Endodermal cell (in vitro differentiated cells): ENCODE data around the gene MAPK14. TPM values are rescaled to one million over a fixed set of nuclear protein-coding genes. Genes with fewer than 3 reads are reported as not detected.

ENCODE experiments used
- DNase-seq: peaks from one replicate; pipeline ENCODE4 v3.0.0-alpha.2; 2017
- H3K27ac ChIP-seq: 2 replicates; pipeline ENCODE4 v1.5.1; 2013; ENCODE audit warnings: mild to moderate bottlenecking, low read depth, low read length, moderate library complexity
- H3K27me3 ChIP-seq: 2 replicates; pipeline ENCODE4 v1.6.1; 2013; ENCODE audit warnings: mild to moderate bottlenecking, low read length, moderate library complexity; ENCODE audit not compliant: insufficient read depth, control insufficient read depth, poor library complexity, severe bottlenecking
- H3K36me3 ChIP-seq: 2 replicates; pipeline ENCODE4 v1.7.0; 2013; ENCODE audit warnings: mild to moderate bottlenecking, low read length, moderate library complexity; ENCODE audit not compliant: control insufficient read depth, insufficient read depth
- H3K4me1 ChIP-seq: one replicate; pipeline ENCODE4 v1.7.0; 2013; ENCODE audit warnings: low read length; ENCODE audit not compliant: control insufficient read depth, insufficient read depth
- H3K4me3 ChIP-seq: 2 replicates; pipeline ENCODE4 v1.5.1; 2013; ENCODE audit warnings: mild to moderate bottlenecking, low read length, moderate library complexity
- H3K9ac ChIP-seq: 2 replicates; pipeline ENCODE4 v1.6.1; 2013; ENCODE audit warnings: mild to moderate bottlenecking, low read length, moderate library complexity; ENCODE audit not compliant: poor library complexity, severe bottlenecking; ENCODE audit errors: extremely low read depth
- H3K9me3 ChIP-seq: 2 replicates; pipeline ENCODE4 v1.6.1; 2013; ENCODE audit warnings: mild to moderate bottlenecking, low read length, moderate library complexity; ENCODE audit not compliant: control insufficient read depth
- H3K27ac Mint-ChIP-seq: 2 replicates; pipeline ENCODE4 v1.8.0; 2020; ENCODE audit warnings: mixed read lengths
- H3K27me3 Mint-ChIP-seq: 2 replicates; pipeline ENCODE4 v1.8.0; 2021; ENCODE audit warnings: mild to moderate bottlenecking, mixed read lengths; ENCODE audit not compliant: insufficient read depth
- H3K36me3 Mint-ChIP-seq: 2 replicates; pipeline ENCODE4 v1.8.0; 2020; ENCODE audit warnings: low read depth, mixed read lengths
- H3K4me1 Mint-ChIP-seq: 2 replicates; pipeline ENCODE4 v1.8.0; 2020; ENCODE audit warnings: mixed read lengths
- H3K4me3 Mint-ChIP-seq: 2 replicates; pipeline ENCODE4 v1.8.0; 2020; ENCODE audit warnings: mild to moderate bottlenecking, moderate library complexity, mixed read lengths
- H3K9me3 Mint-ChIP-seq: 2 replicates; pipeline ENCODE4 v1.8.0; 2020; ENCODE audit warnings: mild to moderate bottlenecking, mixed read lengths
- CTCF ChIP-seq: fragments of 200-600 bp; sonication (generic); conservative IDR thresholded peaks from 2 replicates; pipeline ENCODE4 v1.5.0; 2021; ENCODE audit warnings: antibody characterized with exemption, mild to moderate bottlenecking
- WGBS, 2 experiments: methylation state at CpG; one replicate each; pipeline versions ENCODE4 v1.1.5 to v1.1.7; 2013; ENCODE audit warnings: missing lambda C conversion rate in 2 of 2, mixed read lengths in 1 of 2; ENCODE audit not compliant: insufficient coverage in 1 of 2, insufficient read length in 1 of 2; 5-methylcytosine and 5-hydroxymethylcytosine counted together
- total RNA-seq, 2 donors: library from RNA; stranded (reverse); fragmentation: NEBNext Ultra II Directional in 1 of 2; extraction: Animal tissue kit (Norgen Biotek cat#: 25700) in 1 of 2; gene quantifications; 2 replicates in 1 of 2; 3 replicates in 1 of 2; pipeline ENCODE4 v1.2.1, GENCODE V29; 2021

Gene MAPK14
- total RNA-seq, 2 donors from 2014 or later = 36.4 to 40.6 TPM

DNA sequence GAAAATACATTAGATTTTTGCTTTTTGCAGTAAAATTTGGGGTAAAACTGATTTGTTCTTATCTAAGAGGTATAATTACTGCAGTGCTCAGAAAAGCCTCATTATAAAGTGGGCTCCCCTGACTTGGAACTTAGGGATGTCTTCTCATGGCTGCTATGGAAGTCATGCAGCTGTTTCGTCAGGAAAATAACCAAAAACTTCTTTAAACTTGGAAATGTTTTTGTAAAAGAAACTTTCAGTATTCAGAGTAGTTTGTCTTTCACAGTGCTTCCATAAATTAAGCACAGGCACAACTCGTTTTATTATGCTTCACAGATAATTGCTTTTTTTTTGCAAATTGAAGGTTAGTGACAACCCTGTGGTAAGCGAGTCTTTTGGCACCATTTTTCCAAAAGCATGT is 6.8 kb downstream of the MAPK14 start:
- TF ChIP-seq CTCF = no peak
- no peak overlapping the region for H3K4me3 Mint-ChIP-seq
- 89 to 100% methylated on average over 3 of the region's 3 CpGs for WGBS, 2 experiments
- Histone ChIP-seq H3K27me3 (no peaks in the 10 kb centered on the region), H3K9me3 (no peaks in the 10 kb centered on the region), H3K36me3 (no peaks in the 10 kb centered on the region), H3K4me1 (peaks cover 4% of the 10 kb centered on the region), H3K4me3 (no peak overlapping the region), H3K9ac (no peak overlapping the region), H3K27ac (no peak overlapping the region)
- H3K36me3 Mint-ChIP-seq = peaks cover 8% of the 10 kb centered on the region
- no peak overlapping the region for H3K27ac Mint-ChIP-seq
- DNase-seq = no peak
- peaks cover 33% of the 10 kb centered on the region for H3K4me1 Mint-ChIP-seq
- H3K9me3 Mint-ChIP-seq = no peaks in the 10 kb centered on the region
- no peaks in the 10 kb centered on the region for H3K27me3 Mint-ChIP-seq

GRCh38 chr6:36035225-36035624 is 7.6 kb downstream of the MAPK14 start:
- Histone ChIP-seq H3K27ac (no peak overlapping the region), H3K4me1 (peaks cover 4% of the 10 kb centered on the region), H3K4me3 (no peak overlapping the region), H3K27me3 (no peaks in the 10 kb centered on the region), H3K9ac (no peak overlapping the region), H3K9me3 (no peaks in the 10 kb centered on the region), H3K36me3 (no peaks in the 10 kb centered on the region)
- WGBS, 2 experiments = 90 to 100% methylated on average over 1 to 2 of the region's 4 CpGs
- no peak for DNase-seq
- no peaks in the 10 kb centered on the region for H3K27me3 Mint-ChIP-seq
- H3K27ac Mint-ChIP-seq = no peak overlapping the region
- TF ChIP-seq CTCF = no peak
- no peak overlapping the region for H3K4me3 Mint-ChIP-seq
- peaks cover 8% of the 10 kb centered on the region for H3K36me3 Mint-ChIP-seq
- peaks cover 30% of the 10 kb centered on the region for H3K4me1 Mint-ChIP-seq
- no peaks in the 10 kb centered on the region for H3K9me3 Mint-ChIP-seq

DNA sequence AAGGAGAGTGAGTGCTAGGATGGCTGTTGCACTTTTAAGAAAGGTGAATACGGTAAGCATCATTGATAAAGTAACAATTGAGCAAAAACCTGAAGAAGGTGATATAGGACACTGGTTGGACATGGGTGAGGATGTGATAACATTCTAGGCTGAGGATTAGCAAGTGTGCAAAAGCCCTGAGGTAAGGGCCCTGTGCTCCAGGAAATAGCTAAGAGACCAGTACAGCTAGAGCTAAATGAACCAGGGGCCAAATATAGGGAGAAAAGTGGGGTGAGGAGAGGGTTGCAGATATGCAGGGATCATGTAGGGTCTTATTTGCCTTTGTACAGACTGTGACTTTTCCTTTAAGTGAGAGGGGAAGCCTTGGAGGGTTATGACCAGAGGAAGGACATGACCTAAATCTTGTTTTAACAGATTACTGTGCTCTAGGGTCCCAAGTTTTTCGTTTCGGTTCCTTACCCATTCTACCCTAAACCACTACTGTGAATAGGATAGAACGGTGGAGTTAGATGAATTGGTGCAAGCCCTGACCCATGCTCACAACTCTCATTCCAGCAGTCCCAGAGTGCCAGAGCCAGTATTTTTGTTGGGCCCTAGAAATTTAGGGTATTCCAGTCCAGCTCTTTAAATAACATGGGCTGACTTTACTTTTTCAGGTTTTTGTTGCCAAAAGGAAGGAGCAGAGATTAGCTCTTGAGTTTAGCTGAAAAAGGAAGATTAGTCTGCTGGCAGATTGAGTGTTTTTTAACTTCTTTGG is 10.7 kb downstream of the MAPK14 start:
- Mint-ChIP-seq H3K27ac (peak overlapping the region; percentile 67), H3K9me3 (no peaks in the 10 kb centered on the region), H3K4me1 (peaks cover 20% of the 10 kb centered on the region), H3K36me3 (peaks cover 4% of the 10 kb centered on the region), H3K27me3 (no peaks in the 10 kb centered on the region), H3K4me3 (no peak overlapping the region)
- TF ChIP-seq CTCF = no peak
- Histone ChIP-seq H3K36me3 (no peaks in the 10 kb centered on the region), H3K4me1 (peaks cover 4% of the 10 kb centered on the region), H3K4me3 (no peak overlapping the region), H3K9ac (no peak overlapping the region), H3K27ac (no peak overlapping the region), H3K9me3 (no peaks in the 10 kb centered on the region), H3K27me3 (no peaks in the 10 kb centered on the region)
- no peak for DNase-seq
- WGBS, 2 experiments = 86 to 91% methylated on average over 1 to 4 of the region's 4 CpGs
